Astrocyte (in vitro differentiated cells and primary cell): ENCODE results near the gene RFTN1. TPM values are rescaled to one million over a fixed set of nuclear protein-coding genes. Genes with fewer than 3 reads are reported as not detected.

Experiments
- DNase-seq: peaks from one replicate; pipeline ENCODE4 v3.0.0-alpha.2; 2010; ENCODE audit warnings: low read depth
- FAIRE-seq: peaks from 2 replicates; lab custom pipeline; 2011; peaks lifted over from hg19 to GRCh38; lab: Jason Lieb, UNC
- H2AFZ ChIP-seq: 2 replicates; pipeline ENCODE4 v1.6.0; 2012; ENCODE audit warnings: low read depth, low read length, inconsistent platforms
- H3K27ac ChIP-seq: 2 replicates; pipeline ENCODE4 v1.5.1; 2011; ENCODE audit warnings: low read depth, low read length, inconsistent platforms
- H3K27me3 ChIP-seq: 2 replicates; pipeline ENCODE4 v1.6.0; 2011; ENCODE audit warnings: low read length, inconsistent platforms; ENCODE audit not compliant: insufficient read depth
- H3K36me3 ChIP-seq: 2 replicates; pipeline ENCODE4 v1.5.1; 2011; ENCODE audit warnings: low read length, inconsistent platforms; ENCODE audit not compliant: insufficient read depth
- H3K4me1 ChIP-seq: 2 replicates; pipeline ENCODE4 v1.5.1; 2011; ENCODE audit warnings: low read length, inconsistent platforms; ENCODE audit not compliant: insufficient read depth
- H3K4me2 ChIP-seq: 2 replicates; pipeline ENCODE4 v1.6.0; 2012; ENCODE audit warnings: low read length, inconsistent platforms
- H3K4me3 ChIP-seq: 2 replicates; pipeline ENCODE4 v1.5.1; 2011; ENCODE audit warnings: low read depth, mild to moderate bottlenecking, low read length, inconsistent platforms; ENCODE audit not compliant: insufficient read depth
- H3K79me2 ChIP-seq: 2 replicates; pipeline ENCODE4 v1.6.0; 2012; ENCODE audit warnings: mild to moderate bottlenecking, low read length, inconsistent platforms; ENCODE audit not compliant: insufficient read depth
- H3K9ac ChIP-seq: 2 replicates; pipeline ENCODE4 v1.6.0; 2012; ENCODE audit warnings: mild to moderate bottlenecking, low read length, inconsistent platforms
- H3K9me3 ChIP-seq: 2 replicates; pipeline ENCODE4 v1.5.1; 2012; ENCODE audit warnings: low read depth, mild to moderate bottlenecking, low read length, inconsistent platforms; ENCODE audit not compliant: insufficient read depth
- H4K20me1 ChIP-seq: 2 replicates; pipeline ENCODE4 v1.6.0; 2012; ENCODE audit warnings: low read length, inconsistent platforms; ENCODE audit not compliant: insufficient read depth
- H3K27ac Mint-ChIP-seq: one replicate; pipeline ENCODE4 v1.8.0; 2021; ENCODE audit warnings: mild to moderate bottlenecking, mixed read lengths; ENCODE audit not compliant: unreplicated experiment
- H3K27me3 Mint-ChIP-seq: one replicate; pipeline ENCODE4 v1.8.0; 2021; ENCODE audit warnings: low read depth, mixed read lengths; ENCODE audit not compliant: unreplicated experiment
- H3K36me3 Mint-ChIP-seq: one replicate; pipeline ENCODE4 v1.8.0; 2021; ENCODE audit warnings: low read depth, mixed read lengths; ENCODE audit not compliant: unreplicated experiment
- H3K4me1 Mint-ChIP-seq: one replicate; pipeline ENCODE4 v1.8.0; 2021; ENCODE audit warnings: low read depth, mixed read lengths; ENCODE audit not compliant: unreplicated experiment
- H3K4me3 Mint-ChIP-seq: one replicate; pipeline ENCODE4 v1.8.0; 2021; ENCODE audit warnings: mild to moderate bottlenecking, moderate library complexity, mixed read lengths; ENCODE audit not compliant: unreplicated experiment
- H3K9me3 Mint-ChIP-seq: one replicate; pipeline ENCODE4 v1.8.0; 2021; ENCODE audit warnings: mild to moderate bottlenecking, mixed read lengths; ENCODE audit not compliant: unreplicated experiment
- CTCF ChIP-seq: IDR thresholded peaks from 2 replicates; pipeline ENCODE4 v1.5.1; 2011; ENCODE audit warnings: low read depth, mild to moderate bottlenecking, inconsistent platforms, low read length, moderate library complexity; ENCODE audit not compliant: insufficient read depth
- EZH2 ChIP-seq: IDR thresholded peaks from 2 replicates; pipeline ENCODE4 v1.6.1; 2012; ENCODE audit warnings: mild to moderate bottlenecking, low read length, inconsistent platforms; ENCODE audit not compliant: insufficient read depth
- total RNA-seq: library from RNA; stranded (reverse); gene quantifications from 2 replicates; pipeline ENCODE4 v1.2.1, GENCODE V29; 2021

RFTN1 gene
- total RNA-seq, 1 donor from 2014 or later: 49.5 TPM

GRCh38 chr3:16545413-16546185, 32.1 kb upstream of the RFTN1 start:
- H3K4me1 Mint-ChIP-seq: peaks cover 9% of the 10 kb centered on the region
- no peaks in the 10 kb centered on the region for H3K36me3 Mint-ChIP-seq
- Histone ChIP-seq H3K9me3 (no peaks in the 10 kb centered on the region), H3K27me3 (peaks cover 5% of the 10 kb centered on the region), H2AFZ (no peak overlapping the region), H3K36me3 (no peaks in the 10 kb centered on the region), H3K79me2 (no peaks in the 10 kb centered on the region), H3K4me2 (no peak overlapping the region), H3K4me3 (no peak overlapping the region), H3K27ac (no peak overlapping the region), H3K9ac (no peak overlapping the region), H3K4me1 (peaks cover 5% of the 10 kb centered on the region), H4K20me1 (no peaks in the 10 kb centered on the region)
- H3K4me3 Mint-ChIP-seq: no peak overlapping the region
- peaks cover 2% of the 10 kb centered on the region for H3K9me3 Mint-ChIP-seq
- DNase-seq (no peak), FAIRE-seq (no peak)
- H3K27ac Mint-ChIP-seq: no peak overlapping the region
- H3K27me3 Mint-ChIP-seq: peaks cover 10% of the 10 kb centered on the region
- TF ChIP-seq EZH2 (no peak), CTCF (no peak)

GRCh38 chr3:16543242-16543864, 29.9 kb upstream of the RFTN1 start:
- Histone ChIP-seq H3K27me3 (peaks cover 13% of the 10 kb centered on the region), H3K9ac (no peak overlapping the region), H3K4me1 (no peaks in the 10 kb centered on the region), H3K9me3 (no peaks in the 10 kb centered on the region), H2AFZ (no peak overlapping the region), H3K36me3 (no peaks in the 10 kb centered on the region), H3K27ac (no peak overlapping the region), H3K4me2 (no peak overlapping the region), H3K4me3 (no peak overlapping the region), H4K20me1 (no peaks in the 10 kb centered on the region), H3K79me2 (no peaks in the 10 kb centered on the region)
- H3K9me3 Mint-ChIP-seq: peaks cover 2% of the 10 kb centered on the region
- peaks cover 2% of the 10 kb centered on the region for H3K4me1 Mint-ChIP-seq
- peaks cover 12% of the 10 kb centered on the region for H3K27me3 Mint-ChIP-seq
- H3K27ac Mint-ChIP-seq: no peak overlapping the region
- no peak overlapping the region for H3K4me3 Mint-ChIP-seq
- FAIRE-seq (no peak), DNase-seq (no peak)
- TF ChIP-seq CTCF (no peak), EZH2 (no peak)
- no peaks in the 10 kb centered on the region for H3K36me3 Mint-ChIP-seq

GRCh38 chr3:16538507-16538906, 25.0 kb upstream of the RFTN1 start:
- peaks cover 6% of the 10 kb centered on the region for H3K27me3 Mint-ChIP-seq
- Histone ChIP-seq H3K4me2 (no peak overlapping the region), H3K27ac (no peak overlapping the region)

More at GRCh38 chr3:16538507-16538906, 25.0 kb upstream of the RFTN1 start:
- TF ChIP-seq CTCF (no peak), EZH2 (no peak)
- H4K20me1 ChIP-seq: no peaks in the 10 kb centered on the region
- no peak overlapping the region for H3K9ac ChIP-seq
- H3K79me2 ChIP-seq: no peaks in the 10 kb centered on the region
- H3K36me3 ChIP-seq: no peaks in the 10 kb centered on the region
- FAIRE-seq (no peak), DNase-seq (no peak)
- no peak overlapping the region for H2AFZ ChIP-seq
- Mint-ChIP-seq H3K36me3 (no peaks in the 10 kb centered on the region), H3K27ac (peak overlapping the region; percentile 35), H3K4me3 (no peak overlapping the region), H3K4me1 (peaks cover 2% of the 10 kb centered on the region), H3K9me3 (no peaks in the 10 kb centered on the region)
- no peak overlapping the region for H3K4me3 ChIP-seq
- no peaks in the 10 kb centered on the region for H3K4me1 ChIP-seq
- H3K9me3 ChIP-seq: no peaks in the 10 kb centered on the region
- H3K27me3 ChIP-seq: peaks cover 13% of the 10 kb centered on the region
